BLaER1 treated with 17β-estradiol and CSF1 and Interleukin-3, amounts not matched to agents 10 nM and 100 nM (cell line): ENCODE measurements around the gene SPEM1.

Experiments
- H3K27ac ChIP-seq, 11 experiments: shearing (Covaris generic); formaldehyde crosslinking; 2 replicates each; pipeline ENCODE4 v1.8.1; 2022
- H3K27me3 ChIP-seq, 11 experiments: shearing (Covaris generic); formaldehyde crosslinking; 2 replicates each; pipeline ENCODE4 v1.8.1; 2022
- H3K36me3 ChIP-seq, 11 experiments: shearing (Covaris generic); formaldehyde crosslinking; 2 replicates each; pipeline ENCODE4 v1.8.1; 2022
- H3K4me1 ChIP-seq, 10 experiments: shearing (Covaris generic); formaldehyde crosslinking; 2 replicates each; pipeline ENCODE4 v1.8.1; 2022
- H3K4me2 ChIP-seq, 11 experiments: shearing (Covaris generic); formaldehyde crosslinking; 2 replicates each; pipeline ENCODE4 v1.8.1; 2022
- H3K4me3 ChIP-seq, 10 experiments: shearing (Covaris generic); formaldehyde crosslinking; 2 replicates each; pipeline ENCODE4 v1.8.1; 2022
- H3K9ac ChIP-seq, 11 experiments: shearing (Covaris generic); formaldehyde crosslinking; 2 replicates each; pipeline ENCODE4 v1.8.1; 2022
- H3K9me3 ChIP-seq, 11 experiments: shearing (Covaris generic); formaldehyde crosslinking; replicated peaks in 1 of 11; 2 replicates each; pipeline ENCODE4 v1.8.1; 2022
- H4K20me1 ChIP-seq, 11 experiments: shearing (Covaris generic); formaldehyde crosslinking; 2 replicates each; pipeline ENCODE4 v1.8.1; 2022
- Cebpa-rat ChIP-seq, 11 experiments: shearing (Covaris generic); IDR thresholded peaks; 2 replicates each; pipeline ENCODE4 v1.8.1; 2022

SPEM1 gene

GRCh38 chr17:7418472-7419152, 1.5 kb upstream of the SPEM1 start:
- Histone ChIP-seq H4K20me1 (peaks cover 0 to 6% (median 0%) of the 10 kb centered on the region in 11 experiments; a peak in 2 of 22 replicates), H3K27me3 (no peaks in the 10 kb centered on the region), H3K9ac (0 out of 22 replicates have a peak overlapping the region, but pooled peaks of 1 of the 11 experiments have one; percentile 9), H3K36me3 (peaks cover 0 to 32% (median 21%) of the 10 kb centered on the region in 11 experiments; a peak in 15 of 22 replicates), H3K4me2 (no peak overlapping the region), H3K9me3 (no peaks in the 10 kb centered on the region), H3K4me3 (no peak overlapping the region), H3K27ac (no peak overlapping the region), H3K4me1 (peaks cover 3 to 8% (median 5%) of the 10 kb centered on the region in 10 experiments; a peak in 18 of 20 replicates)
- TF ChIP-seq Cebpa-rat (IDR thresholded peaks at IDR 0.05) = no peak

GRCh38 chr17:7421186-7421585, 1.1 kb downstream of the SPEM1 start:
- Histone ChIP-seq H3K27me3 (no peaks in the 10 kb centered on the region), H3K4me3 (no peak overlapping the region), H3K4me1 (peaks cover 0 to 12% (median 9%) of the 10 kb centered on the region in 10 experiments; a peak in 12 of 20 replicates), H3K4me2 (no peak overlapping the region), H4K20me1 (peaks cover 0 to 6% (median 0%) of the 10 kb centered on the region in 11 experiments; a peak in 1 of 22 replicates), H3K9me3 (no peaks in the 10 kb centered on the region), H3K9ac (no peak overlapping the region), H3K36me3 (peaks cover 0 to 14% (median 8%) of the 10 kb centered on the region in 11 experiments; a peak in 8 of 22 replicates), H3K27ac (no peak overlapping the region)
- TF ChIP-seq Cebpa-rat (IDR thresholded peaks at IDR 0.05) = no peak

- H3K27me3 ChIP-seq = no peaks in the 10 kb centered on the region
- H3K36me3 ChIP-seq = 0 out of 22 replicates have a peak, but pooled peaks cover 0 to under 1% (median 0%) of the 10 kb centered on the region in 11 experiments
- no peaks in the 10 kb centered on the region; a peak in 1 of 22 replicates for H4K20me1 ChIP-seq
- TF ChIP-seq Cebpa-rat (IDR thresholded peaks at IDR 0.05) = no peak
- no peak overlapping the region for H3K27ac ChIP-seq
- H3K9ac ChIP-seq = no peak overlapping the region
- no peaks in the 10 kb centered on the region for H3K9me3 ChIP-seq
- H3K4me1 ChIP-seq = peaks cover 0 to 13% (median 9%) of the 10 kb centered on the region in 10 experiments; a peak in 12 of 20 replicates
- H3K4me3 ChIP-seq = no peak overlapping the region
- H3K4me2 ChIP-seq = no peak overlapping the region
Observed at GRCh38 chr17:7423679-7424078, 3.6 kb downstream of the SPEM1 start.

- Histone ChIP-seq H3K4me3 (no peak within 1 kb of the TSS), H3K27me3 (no peaks in the 10 kb centered on the region), H3K27ac (peak within 1 kb of the TSS in 1 of 11 experiments; percentile 44; a peak in 2 of 22 replicates), H3K36me3 (no peaks in the 10 kb centered on the region), H3K9ac (no peak within 1 kb of the TSS), H3K4me1 (peaks cover 0 to 15% (median 9%) of the 10 kb centered on the region in 10 experiments; a peak in 12 of 20 replicates), H3K9me3 (no peaks in the 10 kb centered on the region), H3K4me2 (peak within 1 kb of the TSS in 9 of 11 experiments; percentile 4 to 52 (median 34); a peak in 14 of 22 replicates), H4K20me1 (no peaks in the 10 kb centered on the region; a peak in 1 of 22 replicates)
- TF ChIP-seq Cebpa-rat (IDR thresholded peaks at IDR 0.05) = no peak
Observed at GRCh38 chr17:7425316-7425715, 5.2 kb downstream of the SPEM1 start, which contains the start of gene SPEM2. Gene SPEM2 (plus strand): TSS chr17:7425616. CDS start chr17:7425689, 73 bp downstream.

- no peaks in the 10 kb centered on the region for H3K27me3 ChIP-seq
- H3K27ac ChIP-seq = no peak overlapping the region
- no peak overlapping the region for H3K4me3 ChIP-seq
- no peaks in the 10 kb centered on the region for H3K9me3 ChIP-seq
- no peak for TF ChIP-seq Cebpa-rat (IDR thresholded peaks at IDR 0.05)
- H3K4me1 ChIP-seq = peaks cover 0 to 15% (median 9%) of the 10 kb centered on the region in 10 experiments; a peak in 12 of 20 replicates
- no peak overlapping the region for H3K9ac ChIP-seq
- no peaks in the 10 kb centered on the region for H4K20me1 ChIP-seq
- H3K36me3 ChIP-seq = no peaks in the 10 kb centered on the region
- no peak overlapping the region for H3K4me2 ChIP-seq
Observed at GRCh38 chr17:7425756-7426155, 5.6 kb downstream of the SPEM1 start.

- Histone ChIP-seq H3K36me3 (no peaks in the 10 kb centered on the region), H4K20me1 (no peaks in the 10 kb centered on the region), H3K27me3 (no peaks in the 10 kb centered on the region), H3K4me3 (no peak overlapping the region), H3K9me3 (no peaks in the 10 kb centered on the region), H3K4me1 (peaks cover 0 to 15% (median 9%) of the 10 kb centered on the region in 10 experiments; a peak in 12 of 20 replicates), H3K9ac (no peak overlapping the region), H3K4me2 (no peak overlapping the region), H3K27ac (no peak overlapping the region)
- TF ChIP-seq Cebpa-rat (IDR thresholded peaks at IDR 0.05) = no peak
Observed at GRCh38 chr17:7426203-7426863, 6.2 kb downstream of the SPEM1 start.

- TF ChIP-seq Cebpa-rat (IDR thresholded peaks at IDR 0.05) = no peak
- H3K9me3 ChIP-seq = no peaks in the 10 kb centered on the region
- no peaks in the 10 kb centered on the region for H3K27me3 ChIP-seq
- H3K4me1 ChIP-seq = peaks cover 0 to 15% (median 9%) of the 10 kb centered on the region in 10 experiments; a peak in 12 of 20 replicates
- no peak overlapping the region for H3K4me2 ChIP-seq
- no peak overlapping the region for H3K9ac ChIP-seq
- no peak overlapping the region for H3K4me3 ChIP-seq
- no peak overlapping the region for H3K27ac ChIP-seq
- no peaks in the 10 kb centered on the region for H3K36me3 ChIP-seq
- no peaks in the 10 kb centered on the region for H4K20me1 ChIP-seq
Observed at GRCh38 chr17:7426896-7427489, 6.9 kb downstream of the SPEM1 start.

GRCh38 chr17:7427549-7427948, 7.4 kb downstream of the SPEM1 start:
- no peak overlapping the region for H3K4me3 ChIP-seq
- H4K20me1 ChIP-seq = no peaks in the 10 kb centered on the region
- H3K9ac ChIP-seq = no peak overlapping the region
- TF ChIP-seq Cebpa-rat (IDR thresholded peaks at IDR 0.05) = no peak
- no peak overlapping the region for H3K4me2 ChIP-seq
- H3K27me3 ChIP-seq = no peaks in the 10 kb centered on the region
- peaks cover 0 to 15% (median 9%) of the 10 kb centered on the region in 10 experiments; a peak in 12 of 20 replicates for H3K4me1 ChIP-seq
- no peaks in the 10 kb centered on the region for H3K36me3 ChIP-seq
- H3K9me3 ChIP-seq = no peaks in the 10 kb centered on the region
- no peak overlapping the region for H3K27ac ChIP-seq

GRCh38 chr17:7428557-7428956, 8.4 kb downstream of the SPEM1 start, which contains the start of gene SPEM3:
Gene SPEM3 (plus strand): TSS chr17:7428857. CDS start chr17:7428903, 46 bp downstream.
- no peak for TF ChIP-seq Cebpa-rat (IDR thresholded peaks at IDR 0.05)
- Histone ChIP-seq H3K27ac (no peak within 1 kb of the TSS), H3K4me1 (peaks cover 0 to 15% (median 9%) of the 10 kb centered on the region in 10 experiments; a peak in 12 of 20 replicates), H3K9ac (no peak within 1 kb of the TSS), H3K27me3 (no peaks in the 10 kb centered on the region), H3K4me2 (no peak within 1 kb of the TSS), H3K9me3 (no peaks in the 10 kb centered on the region), H4K20me1 (no peaks in the 10 kb centered on the region), H3K36me3 (no peaks in the 10 kb centered on the region), H3K4me3 (no peak within 1 kb of the TSS)
